GM18858 (cell line): ENCODE data around the gene ATL1.
"Not testable (repeated sequence)": the region's sequence is repeated elsewhere in the genome, so short reads cannot be mapped to it uniquely, and the experiment has no call there.

Source experiments
- ATAC-seq: cut with Tn5 transposase; IDR thresholded peaks from one replicate; pipeline ENCODE4 v1.9.1; 2021; ENCODE audit not compliant: unreplicated experiment

The ATL1 gene

GRCh38 chr14:50534416-50534815 is 25.5 kb upstream of the ATL1 start:
- ATAC-seq, result no peak

- ATAC-seq, result no peak
Measured at GRCh38 chr14:50534997-50535396, 24.9 kb upstream of the ATL1 start.

- ATAC-seq, result not testable (repeated sequence)
Measured at GRCh38 chr14:50538034-50538433, 21.9 kb upstream of the ATL1 start.

GRCh38 chr14:50539051-50539450 is 20.9 kb upstream of the ATL1 start:
- ATAC-seq, result no peak

GRCh38 chr14:50541159-50541567 is 18.8 kb upstream of the ATL1 start:
- no peak for ATAC-seq

- peak; percentile 84 for ATAC-seq
Measured at GRCh38 chr14:50542941-50543418, 17.0 kb upstream of the ATL1 start.

- ATAC-seq, result no peak
Measured at GRCh38 chr14:50544911-50545310, 15.0 kb upstream of the ATL1 start.

GRCh38 chr14:50545618-50546017 is 14.3 kb upstream of the ATL1 start:
- no peak for ATAC-seq

GRCh38 chr14:50550294-50550693 is 9.7 kb upstream of the ATL1 start:
- ATAC-seq, result no peak

GRCh38 chr14:50551877-50552276 is 8.1 kb upstream of the ATL1 start:
- no peak for ATAC-seq

- ATAC-seq, result not testable (repeated sequence)
Measured at GRCh38 chr14:50552796-50553195, 7.1 kb upstream of the ATL1 start.

GRCh38 chr14:50560931-50561285 is 963 bp downstream of the ATL1 start:
- no peak for ATAC-seq

GRCh38 chr14:50562841-50563240 is 2.9 kb downstream of the ATL1 start:
- ATAC-seq, result no peak

- no peak for ATAC-seq
Measured at GRCh38 chr14:50569714-50570274, 9.8 kb downstream of the ATL1 start.

GRCh38 chr14:50573862-50574261 is 13.9 kb downstream of the ATL1 start:
- ATAC-seq, result no peak

GRCh38 chr14:50575769-50576168 is 15.8 kb downstream of the ATL1 start:
- ATAC-seq, result no peak

- no peak for ATAC-seq
Measured at GRCh38 chr14:50577982-50578381, 18.0 kb downstream of the ATL1 start.

- ATAC-seq, result no peak
Measured at GRCh38 chr14:50578433-50578832, 18.5 kb downstream of the ATL1 start.

GRCh38 chr14:50590464-50590863 is 30.5 kb downstream of the ATL1 start:
- ATAC-seq, result no peak

- no peak for ATAC-seq
Measured at GRCh38 chr14:50594577-50595316, 34.8 kb downstream of the ATL1 start.

- no peak for ATAC-seq
Measured at GRCh38 chr14:50598765-50599164, 38.8 kb downstream of the ATL1 start.

GRCh38 chr14:50599700-50600444 is 39.9 kb downstream of the ATL1 start:
- ATAC-seq, result no peak
